GM21515 (cell line): Measurements from ENCODE around the gene TMEM116.
"Not testable (repeated sequence)": the region's sequence is repeated elsewhere in the genome, so short reads cannot be mapped to it uniquely, and the experiment has no call there.

ENCODE experiments used
- ATAC-seq: cut with Tn5 transposase; IDR thresholded peaks from one replicate; pipeline ENCODE4 v1.9.1; 2021; ENCODE audit not compliant: unreplicated experiment

TMEM116 gene

GRCh38 chr12:111980598-111980997 lies 32.4 kb downstream of the TMEM116 start:
- ATAC-seq: no peak

- ATAC-seq: no peak
Observed at GRCh38 chr12:111978545-111978944, 34.4 kb downstream of the TMEM116 start.

DNA sequence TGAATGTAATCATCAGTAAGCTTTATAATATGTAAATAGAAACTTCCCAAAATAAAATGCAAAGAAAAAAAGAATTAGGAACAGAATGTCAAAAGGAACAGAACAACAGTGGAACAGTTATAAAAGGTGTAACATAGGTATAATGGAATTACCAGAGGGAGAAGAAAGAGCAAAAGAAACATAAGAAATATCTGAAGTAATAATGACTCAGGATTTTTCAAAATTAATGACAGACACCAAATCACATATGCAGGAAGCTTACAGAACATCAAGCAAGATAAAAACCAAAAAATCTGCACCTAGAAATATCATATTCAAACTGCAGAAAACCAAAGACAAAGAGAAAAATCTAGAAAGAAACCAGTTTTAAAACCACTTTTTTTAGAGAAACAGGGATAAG lies 36.1 kb downstream of the TMEM116 start:
- no peak for ATAC-seq

DNA sequence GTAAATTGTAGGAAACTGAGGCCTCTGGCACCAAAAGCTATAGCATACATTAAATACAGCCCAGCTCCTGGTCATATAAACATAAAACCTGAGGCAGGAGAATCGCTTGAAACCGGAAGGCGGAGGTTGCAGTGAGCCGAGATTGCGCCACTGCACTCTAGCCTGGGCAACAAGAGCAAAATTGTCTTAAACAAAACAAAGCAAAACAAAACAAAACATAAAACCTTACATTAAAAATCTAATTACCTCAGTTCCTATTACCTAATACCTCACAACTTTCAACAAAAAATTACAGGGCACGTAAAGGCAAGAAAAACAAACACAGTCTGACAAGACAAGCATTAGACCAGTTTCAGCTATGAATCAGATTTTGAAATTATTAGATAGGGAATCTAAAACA lies 36.7 kb downstream of the TMEM116 start:
- ATAC-seq: no peak

DNA sequence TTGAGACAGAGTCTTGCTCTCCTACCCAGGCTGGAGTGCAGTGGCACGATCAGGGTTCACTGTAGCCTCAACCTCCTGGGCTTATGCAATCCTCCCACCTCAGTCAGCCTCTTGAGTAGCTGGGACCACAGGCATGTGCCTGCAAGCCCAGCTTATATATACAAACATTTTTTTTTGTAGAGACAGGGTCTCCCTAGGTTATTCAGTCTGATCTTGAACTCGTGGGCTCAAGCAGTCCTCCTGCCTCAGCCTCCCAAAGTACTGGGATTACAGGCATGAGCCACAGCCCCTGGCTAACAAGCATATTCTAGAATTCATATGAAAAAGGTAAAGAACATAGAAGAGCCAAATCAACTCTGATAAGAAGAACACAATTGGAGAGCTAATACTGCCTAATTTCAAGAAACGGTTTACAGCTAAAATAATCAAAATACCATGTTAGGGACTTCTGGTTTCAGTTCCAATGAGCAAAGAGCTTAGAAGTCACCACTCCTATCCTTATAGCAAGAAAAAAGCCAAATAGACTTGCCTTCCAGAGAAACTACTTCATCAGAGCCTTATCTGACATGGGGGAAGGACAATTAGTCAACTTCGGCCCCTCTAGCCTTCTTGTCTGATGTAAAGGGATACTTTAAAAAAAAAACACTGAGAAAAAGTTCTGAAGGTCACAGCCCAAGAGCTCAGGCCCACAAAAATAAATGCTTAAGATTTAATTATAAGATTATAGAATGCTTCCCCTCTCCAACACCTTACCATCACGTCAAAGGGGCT lies 37.6 kb downstream of the TMEM116 start:
- ATAC-seq: no peak

- no peak for ATAC-seq
Observed at GRCh38 chr12:111971800-111972199, 41.2 kb downstream of the TMEM116 start.

DNA sequence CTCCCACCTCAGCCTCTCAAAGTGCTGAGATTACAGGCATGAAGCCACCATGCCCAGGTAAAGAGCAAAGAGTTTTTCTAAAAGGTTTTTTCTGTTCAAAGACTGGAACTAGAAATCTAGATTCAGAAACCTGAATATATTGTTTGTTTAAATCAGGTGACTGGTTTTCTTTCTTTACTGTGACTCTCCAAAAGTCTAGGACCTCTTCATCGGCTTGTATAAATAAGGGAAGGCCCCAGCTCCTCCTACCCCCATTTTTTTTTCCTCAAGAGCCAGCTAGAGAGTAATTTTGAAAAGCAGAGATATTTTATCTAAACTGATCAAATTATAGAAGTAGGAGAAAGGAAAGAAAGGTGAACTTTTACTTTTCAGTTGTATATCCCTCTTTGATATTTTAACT lies 48.0 kb downstream of the TMEM116 start:
- ATAC-seq: no peak

GRCh38 chr12:111959518-111959917 lies 53.4 kb downstream of the TMEM116 start:
- not testable (repeated sequence) for ATAC-seq

- ATAC-seq: not testable (repeated sequence)
Observed at GRCh38 chr12:111957224-111957623, 55.7 kb downstream of the TMEM116 start.

GRCh38 chr12:111954969-111955368 lies 58.0 kb downstream of the TMEM116 start:
- ATAC-seq: no peak

GRCh38 chr12:111953455-111953854 lies 59.5 kb downstream of the TMEM116 start:
- no peak for ATAC-seq

- not testable (repeated sequence) for ATAC-seq
Observed at GRCh38 chr12:111952084-111952787, 60.7 kb downstream of the TMEM116 start.

- ATAC-seq: not testable (repeated sequence)
Observed at GRCh38 chr12:111950961-111951676, 61.8 kb downstream of the TMEM116 start.

DNA sequence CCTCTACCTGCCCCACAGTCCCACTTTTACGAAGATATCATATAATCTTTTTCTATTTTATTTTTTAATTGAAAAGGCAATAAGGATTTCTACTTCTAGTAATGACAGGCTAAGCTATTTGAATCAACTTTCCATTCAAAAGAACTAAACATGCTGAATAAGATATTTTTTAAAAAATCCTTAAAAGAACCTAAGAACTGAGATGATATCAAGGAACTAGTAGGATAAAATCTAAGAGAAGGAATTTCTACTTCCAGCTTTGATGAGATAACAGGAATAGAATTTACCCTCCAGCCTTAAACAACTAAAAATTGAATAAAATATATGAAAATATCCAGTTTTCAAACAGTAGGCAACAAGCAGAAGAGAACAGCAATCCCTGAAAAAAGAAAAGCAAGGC lies 69.0 kb downstream of the TMEM116 start:
- ATAC-seq: no peak

DNA sequence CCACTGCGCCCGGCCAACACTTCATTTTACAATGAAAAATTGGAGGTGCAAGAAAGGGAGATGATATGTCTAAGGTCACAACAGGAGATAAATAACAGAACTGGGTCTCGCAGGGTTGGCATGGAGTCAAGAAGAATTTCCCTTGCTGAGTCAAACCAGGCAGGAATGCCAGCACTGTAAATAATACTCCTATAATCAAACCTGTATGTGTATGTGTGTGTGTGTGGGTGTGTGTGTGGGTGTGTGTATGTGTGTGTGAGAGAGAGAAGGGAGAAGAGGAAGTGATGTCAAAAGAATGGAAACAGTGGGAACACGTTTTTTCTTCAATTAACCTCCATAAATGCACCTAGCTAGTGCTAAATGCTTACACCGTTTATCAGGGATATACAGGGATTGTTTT lies 70.4 kb downstream of the TMEM116 start:
- no peak for ATAC-seq

DNA sequence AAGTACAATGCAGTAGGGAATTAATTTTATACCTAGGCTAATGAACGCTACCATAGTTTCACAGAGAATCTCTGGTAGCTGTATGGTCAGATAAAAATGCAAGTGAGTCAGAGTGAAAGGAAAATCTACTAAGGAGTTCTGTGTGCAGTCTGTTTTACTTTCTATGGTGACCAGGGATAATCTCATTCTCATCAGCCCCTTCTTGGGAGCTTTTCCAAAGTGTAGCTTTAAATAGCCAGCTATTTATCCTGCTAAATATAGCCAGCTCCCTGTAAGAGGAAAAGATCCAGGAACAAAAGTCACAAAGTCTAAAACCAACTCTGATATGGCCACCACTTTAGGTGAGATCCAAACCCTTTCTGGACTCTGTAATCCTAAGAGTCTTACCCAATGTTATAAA lies 75.5 kb downstream of the TMEM116 start:
- no peak for ATAC-seq

GRCh38 chr12:111936869-111937268 lies 76.1 kb downstream of the TMEM116 start:
- no peak for ATAC-seq

GRCh38 chr12:111932241-111932640 lies 80.7 kb downstream of the TMEM116 start:
- ATAC-seq: no peak

GRCh38 chr12:111927346-111927745 lies 85.6 kb downstream of the TMEM116 start:
- ATAC-seq: no peak

GRCh38 chr12:111926631-111927030 lies 86.3 kb downstream of the TMEM116 start:
- ATAC-seq: no peak

GRCh38 chr12:111925171-111925570 lies 87.8 kb downstream of the TMEM116 start:
- no peak for ATAC-seq

- no peak for ATAC-seq
Observed at GRCh38 chr12:111907740-111908139, 105.2 kb downstream of the TMEM116 start.
